ENCODE data around the gene SPATA31E1. TPM values are rescaled to one million over a fixed set of nuclear protein-coding genes. Genes with fewer than 3 reads are reported as not detected.

SPATA31E1 gene
- total RNA-seq, 1 experiment from 2014 or later = 0.04 TPM

GRCh38 chr9:87868635-87869034, 14.0 kb upstream of the SPATA31E1 start (continued):
- TF ChIP-seq, protein P1, sequence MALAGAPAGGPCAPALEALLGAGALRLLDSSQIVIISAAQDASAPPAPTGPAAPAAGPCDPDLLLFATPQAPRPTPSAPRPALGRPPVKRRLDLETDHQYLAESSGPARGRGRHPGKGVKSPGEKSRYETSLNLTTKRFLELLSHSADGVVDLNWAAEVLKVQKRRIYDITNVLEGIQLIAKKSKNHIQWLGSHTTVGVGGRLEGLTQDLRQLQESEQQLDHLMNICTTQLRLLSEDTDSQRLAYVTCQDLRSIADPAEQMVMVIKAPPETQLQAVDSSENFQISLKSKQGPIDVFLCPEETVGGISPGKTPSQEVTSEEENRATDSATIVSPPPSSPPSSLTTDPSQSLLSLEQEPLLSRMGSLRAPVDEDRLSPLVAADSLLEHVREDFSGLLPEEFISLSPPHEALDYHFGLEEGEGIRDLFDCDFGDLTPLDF (CRISPR knock-in tag; IDR thresholded peaks at IDR 0.05) = no peak
- TF ChIP-seq JUN (CRISPR knock-in tag; IDR thresholded peaks at IDR 0.05) = no peak

DNA sequence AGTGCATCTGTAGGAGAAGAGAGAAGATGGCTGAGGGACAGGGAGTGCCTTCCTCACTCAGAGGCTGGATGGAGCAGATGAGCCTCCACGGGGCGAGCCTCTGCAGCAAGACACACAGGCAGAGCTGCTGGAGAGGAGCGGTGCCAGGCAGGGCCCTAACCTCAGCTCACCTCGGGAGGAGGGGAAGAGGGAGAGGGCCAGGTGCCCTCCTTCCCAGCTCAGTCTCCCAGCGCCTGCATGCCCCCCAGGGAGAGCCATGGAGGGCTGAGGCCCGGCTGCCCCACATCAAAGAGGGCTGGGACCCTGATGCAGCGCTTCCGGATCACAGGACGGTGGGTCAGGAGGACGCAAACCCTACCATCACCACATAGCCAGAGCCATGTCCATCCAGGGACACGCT, 13.6 kb upstream of the SPATA31E1 start:
- H3K27ac Mint-ChIP-seq = 0 out of 2 replicates have a peak overlapping the region, but pooled peaks have one; percentile 41
- no peak overlapping the region for H3K4me3 Mint-ChIP-seq
- H3K4me1 Mint-ChIP-seq = peaks cover 11% of the 10 kb centered on the region
- H3K36me3 Mint-ChIP-seq = no peaks in the 10 kb centered on the region
- TF ChIP-seq, protein P2, sequence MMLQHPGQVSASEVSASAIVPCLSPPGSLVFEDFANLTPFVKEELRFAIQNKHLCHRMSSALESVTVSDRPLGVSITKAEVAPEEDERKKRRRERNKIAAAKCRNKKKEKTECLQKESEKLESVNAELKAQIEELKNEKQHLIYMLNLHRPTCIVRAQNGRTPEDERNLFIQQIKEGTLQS (CRISPR knock-in tag; conservative IDR thresholded peaks at IDR 0.05) = no peak
- TF ChIP-seq ZNF317 (CRISPR knock-in tag; IDR thresholded peaks at IDR 0.05; ENCODE audit: borderline replicate concordance, low read depth) = no peak
- TF ChIP-seq RORB (CRISPR knock-in tag; IDR thresholded peaks at IDR 0.05) = no peak
- TF ChIP-seq TEAD1 (CRISPR knock-in tag; IDR thresholded peaks at IDR 0.05) = no peak
- no peak for TF ChIP-seq FOXP4 (CRISPR knock-in tag; IDR thresholded peaks at IDR 0.05)
- no peak for TF ChIP-seq NFE2L1 (CRISPR knock-in tag; IDR thresholded peaks at IDR 0.05)
- TF ChIP-seq HMGXB4 (CRISPR knock-in tag; IDR thresholded peaks at IDR 0.05) = no peak
- no peak for TF ChIP-seq ZNF512 (CRISPR knock-in tag; IDR thresholded peaks at IDR 0.05; ENCODE audit: borderline replicate concordance)
- no peak for TF ChIP-seq PREB (CRISPR knock-in tag; IDR thresholded peaks at IDR 0.05; ENCODE audit: borderline replicate concordance)
- TF ChIP-seq SP1 (CRISPR knock-in tag; conservative IDR thresholded peaks at IDR 0.05) = no peak
- TF ChIP-seq, protein P3, sequence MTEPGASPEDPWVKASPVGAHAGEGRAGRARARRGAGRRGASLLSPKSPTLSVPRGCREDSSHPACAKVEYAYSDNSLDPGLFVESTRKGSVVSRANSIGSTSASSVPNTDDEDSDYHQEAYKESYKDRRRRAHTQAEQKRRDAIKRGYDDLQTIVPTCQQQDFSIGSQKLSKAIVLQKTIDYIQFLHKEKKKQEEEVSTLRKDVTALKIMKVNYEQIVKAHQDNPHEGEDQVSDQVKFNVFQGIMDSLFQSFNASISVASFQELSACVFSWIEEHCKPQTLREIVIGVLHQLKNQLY (CRISPR knock-in tag; IDR thresholded peaks at IDR 0.05) = no peak
- TF ChIP-seq IRF1 (CRISPR knock-in tag; IDR thresholded peaks at IDR 0.05) = no peak
- TF ChIP-seq CBFB (CRISPR knock-in tag; IDR thresholded peaks at IDR 0.05; ENCODE audit: low read depth) = no peak
- no peak for TF ChIP-seq AFF4 (CRISPR knock-in tag; IDR thresholded peaks at IDR 0.05; ENCODE audit: borderline replicate concordance)
- TF ChIP-seq, protein P4, sequence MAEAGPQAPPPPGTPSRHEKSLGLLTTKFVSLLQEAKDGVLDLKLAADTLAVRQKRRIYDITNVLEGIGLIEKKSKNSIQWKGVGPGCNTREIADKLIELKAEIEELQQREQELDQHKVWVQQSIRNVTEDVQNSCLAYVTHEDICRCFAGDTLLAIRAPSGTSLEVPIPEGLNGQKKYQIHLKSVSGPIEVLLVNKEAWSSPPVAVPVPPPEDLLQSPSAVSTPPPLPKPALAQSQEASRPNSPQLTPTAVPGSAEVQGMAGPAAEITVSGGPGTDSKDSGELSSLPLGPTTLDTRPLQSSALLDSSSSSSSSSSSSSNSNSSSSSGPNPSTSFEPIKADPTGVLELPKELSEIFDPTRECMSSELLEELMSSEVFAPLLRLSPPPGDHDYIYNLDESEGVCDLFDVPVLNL (CRISPR knock-in tag; IDR thresholded peaks at IDR 0.05; ENCODE audit: borderline replicate concordance, low read depth) = no peak
- TF ChIP-seq, protein P5, sequence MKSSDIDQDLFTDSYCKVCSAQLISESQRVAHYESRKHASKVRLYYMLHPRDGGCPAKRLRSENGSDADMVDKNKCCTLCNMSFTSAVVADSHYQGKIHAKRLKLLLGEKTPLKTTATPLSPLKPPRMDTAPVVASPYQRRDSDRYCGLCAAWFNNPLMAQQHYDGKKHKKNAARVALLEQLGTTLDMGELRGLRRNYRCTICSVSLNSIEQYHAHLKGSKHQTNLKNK (CRISPR knock-in tag; IDR thresholded peaks at IDR 0.05) = no peak
- no peak for TF ChIP-seq TP53 (CRISPR knock-in tag; IDR thresholded peaks at IDR 0.05)
- no peak for TF ChIP-seq NR2C2 (CRISPR knock-in tag; IDR thresholded peaks at IDR 0.05)
- TF ChIP-seq SMAD4 (CRISPR knock-in tag; IDR thresholded peaks at IDR 0.05) = no peak
- POLR2A ChIA-PET = no interaction called here
- ATAC-seq (no peak), DNase-seq (ENCODE audit: low spot score) (no peak)
- peaks cover 6% of the 10 kb centered on the region for H3K9me3 Mint-ChIP-seq
- H3K27me3 Mint-ChIP-seq (ENCODE audit: low read depth) = no peaks in the 10 kb centered on the region
- CTCF ChIA-PET = no interaction called here

All from WTC11 (cell line).